Measurements from ENCODE around the gene ZIC2. TPM values are rescaled to one million over a fixed set of nuclear protein-coding genes. Genes with fewer than 3 reads are reported as not detected.
A peak's percentile ranks its signal among the peaks of the same experiment; 100 is the strongest.

Gene ZIC2
- total RNA-seq, 1 experiment from 2014 or later = 426 TPM

DNA sequence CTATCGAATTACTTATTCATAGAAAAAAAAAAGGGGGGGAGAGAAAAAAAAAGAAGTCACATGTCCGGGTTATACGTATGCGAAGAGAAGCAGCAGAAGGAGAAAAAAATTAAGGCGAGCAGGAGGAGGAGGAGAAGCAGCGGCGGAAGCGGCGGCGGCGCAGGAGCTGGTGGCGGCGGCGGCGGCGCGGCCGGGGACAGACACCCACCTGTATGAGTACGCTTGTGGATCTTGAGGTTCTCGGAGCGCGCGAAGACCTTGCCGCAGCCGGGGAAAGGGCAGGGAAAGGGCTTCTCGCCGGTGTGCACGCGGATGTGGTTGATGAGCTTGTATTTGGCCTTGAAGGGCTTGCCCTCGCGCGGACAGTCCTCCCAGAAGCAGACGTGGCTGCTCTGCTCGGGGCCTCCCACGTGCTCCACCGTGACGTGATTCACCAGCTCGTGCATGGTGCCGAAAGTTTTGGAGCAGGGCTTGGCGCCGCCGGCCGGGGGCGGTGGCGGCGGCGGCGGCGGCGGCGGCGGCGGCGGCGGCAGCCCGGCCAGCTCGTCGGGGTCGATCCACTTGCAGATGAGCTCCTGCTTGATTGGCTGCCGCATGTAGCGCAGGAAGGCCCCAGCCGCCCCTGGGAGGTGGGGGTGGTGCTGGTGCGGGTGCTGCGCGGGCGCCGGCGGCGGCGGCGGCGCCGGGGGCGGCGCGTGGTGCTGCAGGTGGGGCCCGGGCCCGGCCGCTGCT, 11.5 kb upstream of the ZIC2 start:
- peaks cover 20% of the 10 kb centered on the region; the same call in 1 of the 2 replicates for H3K79me2 ChIP-seq (ENCODE audit: insufficient read depth, low read length)
- no peak overlapping the region for H2BK12ac ChIP-seq (ENCODE audit: insufficient read length, low read depth, low read length)
- no peak overlapping the region for H4K8ac ChIP-seq (replicated peaks; ENCODE audit: insufficient read length, low read depth, low read length)
- peaks cover 22% of the 10 kb centered on the region for H3K27me3 Mint-ChIP-seq (ENCODE audit: low read depth)
- DNase-seq = peak; percentile 88
- peaks cover 5% of the 10 kb centered on the region; the same call in 1 of the 2 replicates for H3K4me1 ChIP-seq (ENCODE audit: insufficient read depth, low read length)
- H3K27me3 ChIP-seq (ENCODE audit: insufficient read depth, low read length) = no peaks in the 10 kb centered on the region; the same call in 1 of the 2 replicates
- peaks cover 36 to 43% (median 40%) of the 10 kb centered on the region in 3 experiments for H3K36me3 Mint-ChIP-seq (ENCODE audit: insufficient read depth in 1 of 3, low read depth in 3 of 3)
- no peak overlapping the region for H3K4ac ChIP-seq (ENCODE audit: low read depth, low read length)
- peak overlapping the region; percentile 98 for H3K4me2 ChIP-seq (ENCODE audit: insufficient read depth, insufficient read length, low read length)
- no peak overlapping the region for H4K91ac ChIP-seq (ENCODE audit: insufficient read length, low read depth, low read length)
- H2BK5ac ChIP-seq (ENCODE audit: insufficient read length, low read length) = no peak overlapping the region
- H3T11ph ChIP-seq (ENCODE audit: low read length) = no peak overlapping the region
- no peaks in the 10 kb centered on the region for H4K20me1 ChIP-seq (ENCODE audit: control insufficient read depth, insufficient read depth, insufficient read length)
- H3K14ac ChIP-seq (ENCODE audit: insufficient read depth, low read length) = peak overlapping the region; percentile 81
- H3K4me1 Mint-ChIP-seq = peaks cover 52 to 59% of the 10 kb centered on the region in 2 experiments
- no peak overlapping the region for H2BK15ac ChIP-seq (ENCODE audit: low read depth, low read length)
- no peak overlapping the region for H3K23ac ChIP-seq (ENCODE audit: insufficient read length, low read depth, low read length)
- H2BK120ac ChIP-seq (ENCODE audit: low read depth, low read length, poor library complexity, severe bottlenecking) = no peak overlapping the region
- peaks cover 9 to 12% of the 10 kb centered on the region in 2 experiments; a peak in 4 of 5 replicates for H3K9me3 Mint-ChIP-seq
- peak overlapping the region; percentile 96 to 97 for H3K4me3 Mint-ChIP-seq
- WGBS (ENCODE audit: extremely low coverage, insufficient read length, low lambda C conversion rate) = no CpG with 5 or more reads among the region's 79 CpGs
- H3K56ac ChIP-seq (ENCODE audit: insufficient read length, low read depth, low read length) = no peak overlapping the region
- no peak overlapping the region for H3K27ac ChIP-seq (ENCODE audit: insufficient read length, low read depth, low read length)
- no peak overlapping the region for H2BK20ac ChIP-seq (ENCODE audit: low read depth, low read length, poor library complexity, severe bottlenecking)
- no peak overlapping the region for H2AFZ ChIP-seq (ENCODE audit: low read length)
- no peak overlapping the region for H2AK5ac ChIP-seq (ENCODE audit: insufficient read length, low read length)
- H3K18ac ChIP-seq (ENCODE audit: insufficient read length, low read depth, low read length) = peak overlapping the region; percentile 13
- H3K9me3 ChIP-seq (ENCODE audit: control insufficient read depth, low read depth, low read length) = no peaks in the 10 kb centered on the region
- peak overlapping the region; percentile 89 to 97 (median 97) for H3K27ac Mint-ChIP-seq
- TF ChIP-seq, protein P1, sequence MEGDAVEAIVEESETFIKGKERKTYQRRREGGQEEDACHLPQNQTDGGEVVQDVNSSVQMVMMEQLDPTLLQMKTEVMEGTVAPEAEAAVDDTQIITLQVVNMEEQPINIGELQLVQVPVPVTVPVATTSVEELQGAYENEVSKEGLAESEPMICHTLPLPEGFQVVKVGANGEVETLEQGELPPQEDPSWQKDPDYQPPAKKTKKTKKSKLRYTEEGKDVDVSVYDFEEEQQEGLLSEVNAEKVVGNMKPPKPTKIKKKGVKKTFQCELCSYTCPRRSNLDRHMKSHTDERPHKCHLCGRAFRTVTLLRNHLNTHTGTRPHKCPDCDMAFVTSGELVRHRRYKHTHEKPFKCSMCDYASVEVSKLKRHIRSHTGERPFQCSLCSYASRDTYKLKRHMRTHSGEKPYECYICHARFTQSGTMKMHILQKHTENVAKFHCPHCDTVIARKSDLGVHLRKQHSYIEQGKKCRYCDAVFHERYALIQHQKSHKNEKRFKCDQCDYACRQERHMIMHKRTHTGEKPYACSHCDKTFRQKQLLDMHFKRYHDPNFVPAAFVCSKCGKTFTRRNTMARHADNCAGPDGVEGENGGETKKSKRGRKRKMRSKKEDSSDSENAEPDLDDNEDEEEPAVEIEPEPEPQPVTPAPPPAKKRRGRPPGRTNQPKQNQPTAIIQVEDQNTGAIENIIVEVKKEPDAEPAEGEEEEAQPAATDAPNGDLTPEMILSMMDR (conservative IDR thresholded peaks at IDR 0.05) = no peak
- no peak overlapping the region for H4K5ac ChIP-seq (ENCODE audit: insufficient read length, low read depth, low read length)
- H3K9ac ChIP-seq (ENCODE audit: extremely low read depth, insufficient read length, low read length) = peak overlapping the region; percentile 90
- peaks cover 37% of the 10 kb centered on the region for H3K23me2 ChIP-seq (ENCODE audit: insufficient read length, low read depth, low read length, poor library complexity, severe bottlenecking)
- H3K79me1 ChIP-seq (ENCODE audit: insufficient read depth, low read depth, low read length, poor library complexity, severe bottlenecking) = no peaks in the 10 kb centered on the region

Data from H9 (cell line).